ENCODE measurements around the gene AQR. TPM values are rescaled to one million over a fixed set of nuclear protein-coding genes. Genes with fewer than 3 reads are reported as not detected.

The AQR gene
- total and polyA plus RNA-seq, 10 of the 15 experiments (the other 5 are each of a cell fraction or from before 2014, with no cell fraction given) = 18.2 to 53.5 (median 32.6) TPM

- no peak for TF ChIP-seq PKNOX1 (IDR thresholded peaks at IDR 0.05)
- TF ChIP-seq RB1 (IDR thresholded peaks at IDR 0.05; ENCODE audit: borderline replicate concordance) = no peak
- no peak for TF ChIP-seq HDGF (IDR thresholded peaks at IDR 0.05)
- no peak for TF ChIP-seq SIN3A (IDR thresholded peaks at IDR 0.05; ENCODE audit: low read depth, low read length)
- TF ChIP-seq SPI1 (IDR thresholded peaks at IDR 0.05; ENCODE audit: borderline replicate concordance, insufficient read depth, low read depth, low read length) = no peak
- no peak for TF ChIP-seq BRCA1 (IDR thresholded peaks at IDR 0.05; ENCODE audit: low read depth, low read length)
- peak; percentile 57 for TF ChIP-seq NBN (IDR thresholded peaks at IDR 0.05)
- no peak for TF ChIP-seq KAT2A (conservative IDR thresholded peaks at IDR 0.05; ENCODE audit: control insufficient read depth, low read depth, low read length)
- TF ChIP-seq SMARCA5 (IDR thresholded peaks at IDR 0.05) = no peak
- no peak for TF ChIP-seq TCF3 (IDR thresholded peaks at IDR 0.05; ENCODE audit: borderline replicate concordance, insufficient read depth, low read depth, low read length)
- no peak for TF ChIP-seq NR2C1 (IDR thresholded peaks at IDR 0.05)
- TF ChIP-seq CEBPB (IDR thresholded peaks at IDR 0.05; ENCODE audit: borderline replicate concordance in 1 of 2, low read depth in 2 of 2, low read length in 2 of 2) = no peak
- TF ChIP-seq WRNIP1 (IDR thresholded peaks at IDR 0.05; ENCODE audit: borderline replicate concordance, low read depth, low read length) = no peak
- no peak for TF ChIP-seq ZZZ3 (IDR thresholded peaks at IDR 0.05; ENCODE audit: control insufficient read depth, insufficient read length, low read depth)
- TF ChIP-seq YY1 (IDR thresholded peaks at IDR 0.05; ENCODE audit: low read depth, low read length) = peak; percentile 74
- no peak for TF ChIP-seq CREB1 (IDR thresholded peaks at IDR 0.05; ENCODE audit: low read depth)
- TF ChIP-seq BCLAF1 (IDR thresholded peaks at IDR 0.05) = no peak
- peak; percentile 49 to 65 for TF ChIP-seq IKZF2 (IDR thresholded peaks at IDR 0.05)
- no peak for TF ChIP-seq ASH2L (IDR thresholded peaks at IDR 0.05; ENCODE audit: borderline replicate concordance, low read depth)
- TF ChIP-seq SRF (IDR thresholded peaks at IDR 0.05; ENCODE audit: low read depth in 2 of 2, low read length in 2 of 2) = no peak
These were observed 24.3 kb upstream of the AQR start (continued) for GRCh38 chr15:34993877-34994276.

Data from GM12878 (cell line).